GM12873 (cell line): Measurements from ENCODE around the gene PKD2.

Experiments
- CTCF ChIP-seq: IDR thresholded peaks from 2 replicates; pipeline ENCODE4 v1.5.1; 2012; ENCODE audit warnings: low read depth, mild to moderate bottlenecking, moderate library complexity, low read length, control low read depth; ENCODE audit not compliant: insufficient read depth; ENCODE audit errors: missing control alignments

The PKD2 gene

GRCh38 chr4:88028946-88029345, 21.5 kb downstream of the PKD2 start:
- TF ChIP-seq CTCF, result no peak

GRCh38 chr4:88029556-88029955, 22.1 kb downstream of the PKD2 start:
- TF ChIP-seq CTCF, result no peak

- no peak for TF ChIP-seq CTCF
Observed at GRCh38 chr4:88030565-88031310, 23.3 kb downstream of the PKD2 start.

GRCh38 chr4:88033309-88033708, 25.9 kb downstream of the PKD2 start:
- peak; percentile 64 for TF ChIP-seq CTCF

- TF ChIP-seq CTCF, result no peak
Observed at GRCh38 chr4:88035292-88035691, 27.9 kb downstream of the PKD2 start.

GRCh38 chr4:88037447-88037846, 30.0 kb downstream of the PKD2 start:
- TF ChIP-seq CTCF, result no peak

GRCh38 chr4:88037936-88038335, 30.5 kb downstream of the PKD2 start:
- no peak for TF ChIP-seq CTCF
